Endothelial cell of umbilical vein (primary cell): ENCODE data around the gene MED6. TPM values are rescaled to one million over a fixed set of nuclear protein-coding genes. Genes with fewer than 3 reads are reported as not detected.

Experiments used
- BruUV-seq: library from RNA; stranded (reverse); fragments of 400-500 nt; replicated peaks from 2 replicates; lab custom pipeline; 2021; lab: Mats Ljungman, UMichigan
- CTCF ChIA-PET: fragments of 300-600, 350-600 bp; sonication (Branson Sonifier 250); formaldehyde crosslinking; loops from one replicate; lab custom pipeline; 2021; ENCODE audit warnings: antibody characterized with exemption, inconsistent platforms; lab: Charles Lee
- POLR2A ChIA-PET: fragments of 300-600, 350-600 bp; sonication (Branson Sonifier 250); formaldehyde crosslinking; loops from one replicate; lab custom pipeline; 2021; ENCODE audit warnings: antibody characterized with exemption, inconsistent platforms; lab: Charles Lee
- DNase-seq: peaks from one replicate; pipeline ENCODE4 v3.0.0-alpha.2; 2011; ENCODE audit warnings: low read depth, low spot score
- FAIRE-seq: peaks from 2 replicates; lab custom pipeline; 2011; peaks lifted over from hg19 to GRCh38; lab: Jason Lieb, UNC
- H2AFZ ChIP-seq: 2 replicates; pipeline ENCODE4 v1.6.0; 2012; ENCODE audit warnings: low read depth, low read length, control low read depth, inconsistent platforms
- H3K27ac ChIP-seq: 2 replicates; pipeline ENCODE4 v1.5.1; 2011; ENCODE audit warnings: low read depth, mild to moderate bottlenecking, control low read depth, low read length, moderate library complexity; ENCODE audit not compliant: insufficient read depth
- H3K27me3 ChIP-seq, 2 experiments: 2 replicates each; pipeline versions ENCODE4 v1.6.0 to v1.6.1; 2011; ENCODE audit warnings: low read length in 2 of 2, mixed read lengths in 1 of 2; ENCODE audit not compliant: control insufficient read depth in 2 of 2, insufficient read depth in 2 of 2
- H3K36me3 ChIP-seq, 2 experiments: 2 replicates in 1 of 2; 3 replicates in 1 of 2; pipeline ENCODE4 v1.5.1; 2011; ENCODE audit warnings: low read length in 2 of 2, mild to moderate bottlenecking in 1 of 2, moderate library complexity in 1 of 2; ENCODE audit not compliant: control insufficient read depth in 2 of 2, insufficient read depth in 2 of 2; ENCODE audit errors: extremely low read depth in 1 of 2
- H3K4me1 ChIP-seq: 3 replicates; pipeline ENCODE4 v1.5.1; 2011; ENCODE audit warnings: mild to moderate bottlenecking, low read length; ENCODE audit not compliant: control insufficient read depth, insufficient read depth; ENCODE audit errors: extremely low read depth
- H3K4me2 ChIP-seq: 2 replicates; pipeline ENCODE4 v1.6.1; 2011; ENCODE audit warnings: low read length, control low read depth, mixed read lengths; ENCODE audit not compliant: insufficient read depth
- H3K4me3 ChIP-seq, 3 experiments: fragments of 200-600 bp in 1 of 3; sonication (generic), shearing (Covaris generic) in 1 of 3; replicated peaks in 1 of 3; 2 replicates each; pipeline ENCODE4 v1.5.1; 2011 to 2016; ENCODE audit warnings: control low read depth in 3 of 3, low read length in 3 of 3, mild to moderate bottlenecking in 2 of 3, inconsistent platforms in 1 of 3, low read depth in 1 of 3, moderate library complexity in 1 of 3; ENCODE audit not compliant: insufficient read depth in 1 of 3
- H3K79me2 ChIP-seq: 2 replicates; pipeline ENCODE4 v1.6.0; 2012; ENCODE audit warnings: low read length, inconsistent platforms; ENCODE audit not compliant: control insufficient read depth, insufficient read depth
- H3K9ac ChIP-seq: replicated peaks from 2 replicates; pipeline ENCODE3; 2011; ENCODE audit warnings: low read length, control low read depth; ENCODE audit not compliant: insufficient read depth; ENCODE audit errors: extremely low read depth
- H3K9me1 ChIP-seq: replicated peaks from 3 replicates; pipeline ENCODE4 v1.6.0; 2011; ENCODE audit warnings: mild to moderate bottlenecking, low read length; ENCODE audit not compliant: control insufficient read depth, insufficient read depth; ENCODE audit errors: extremely low read depth
- H3K9me3 ChIP-seq: replicated peaks from 2 replicates; pipeline ENCODE4 v1.5.1; 2012; ENCODE audit warnings: low read length, inconsistent platforms; ENCODE audit not compliant: control insufficient read depth, insufficient read depth
- H4K20me1 ChIP-seq: replicated peaks from 2 replicates; pipeline ENCODE3; 2011; ENCODE audit warnings: mild to moderate bottlenecking, low read length; ENCODE audit not compliant: control insufficient read depth, insufficient read depth; ENCODE audit errors: extremely low read depth
- CTCF ChIP-seq, 2 donors: IDR thresholded peaks; 1 replicate in 1 of 2; 2 replicates in 1 of 2; pipeline ENCODE4 v1.5.1; 2011; ENCODE audit warnings: low read length in 2 of 2, mild to moderate bottlenecking in 2 of 2, moderate library complexity in 2 of 2, control low read depth in 1 of 2, inconsistent platforms in 1 of 2, low read depth in 1 of 2; ENCODE audit not compliant: insufficient read depth in 1 of 2; ENCODE audit errors: extremely low read depth in 1 of 2
- EZH2 ChIP-seq: IDR thresholded peaks from 2 replicates; pipeline ENCODE4 v1.6.1; 2012; ENCODE audit warnings: borderline replicate concordance, low read depth, mild to moderate bottlenecking, moderate library complexity, low read length, inconsistent platforms; ENCODE audit not compliant: severe bottlenecking
- dilution Hi-C: fragments of 300-500 bp; cut with MboI; formaldehyde crosslinking; loops from one replicate; pipeline ENCODE4 v1.15.0; 2019; ENCODE audit warnings: low sequenced_read_pairs; ENCODE audit not compliant: extremely low pct_ligation_motif_present
- intact Hi-C: fragments of 100-400 bp; cut with micrococcal nuclease; formaldehyde crosslinking; loops from one replicate; pipeline ENCODE4 v1.10.0; 2022
- polyA plus RNA-seq, 4 experiments: library from polyadenylated mRNA; depleted of rRNA in 3 of 4; stranded (reverse) in 3 of 4; unstranded in 1 of 4; fragments of >200 nt; gene quantifications; 2 replicates each; pipeline versions ENCODE4 v1.2.1 to v1.2.3, GENCODE V29; 2011 to 2012; ENCODE audit warnings: missing spikeins in 1 of 4
- total RNA-seq: library from RNA; stranded (reverse); gene quantifications from 2 replicates; pipeline ENCODE4 v1.2.3, GENCODE V29; 2021

MED6 gene
- total and polyA plus RNA-seq, 2 donors (not counting 3 experiments of a cell fraction or from before 2014, with no cell fraction given): 22.8 to 41.5 TPM

- POLR2A ChIA-PET: no interaction called here
- no peaks in the 10 kb centered on the region for H3K9me3 ChIP-seq
- TF ChIP-seq EZH2 (peak; percentile 91), CTCF (IDR thresholded peaks at IDR 0.05; ENCODE audit: extremely low read depth in 1 of 2, insufficient read depth in 1 of 2, low read depth in 1 of 2, low read length in 2 of 2) (no peak)
- dilution Hi-C loops (no loop called here), intact Hi-C loops (loop anchor here (5.0 kb wide), 1 partner anchor 70 kb away; no protein-coding TSS in a partner anchor)
- peak overlapping the region; percentile 2 for H3K4me2 ChIP-seq
- H3K36me3 ChIP-seq: no peaks in the 10 kb centered on the region
- no peak for FAIRE-seq
- DNase-seq: peak; percentile 1
- no peak overlapping the region for H3K9ac ChIP-seq
- no peak overlapping the region for H3K27ac ChIP-seq
- H4K20me1 ChIP-seq: no peaks in the 10 kb centered on the region
- peaks cover 34 to 44% of the 10 kb centered on the region in 2 experiments for H3K27me3 ChIP-seq
- H2AFZ ChIP-seq: peak overlapping the region; percentile 48
- H3K4me1 ChIP-seq: no peaks in the 10 kb centered on the region
- H3K4me3 ChIP-seq: peak overlapping the region in 2 of 3 experiments; percentile 18 to 53
- no peaks in the 10 kb centered on the region for H3K79me2 ChIP-seq
- CTCF ChIA-PET: interaction anchor here (1.1 to 1.4 kb wide), 2 partner anchors 19 to 21 kb away, joined by 3 to 5 read pairs; no protein-coding TSS in a partner anchor
- no TSS peak for BruUV-seq
- no peaks in the 10 kb centered on the region for H3K9me1 ChIP-seq
Observed at GRCh38 chr14:70642303-70643235, 42.1 kb upstream of the MED6 start.
